HepG2 (cell line): ENCODE results near the gene SF1. TPM values are rescaled to one million over a fixed set of nuclear protein-coding genes. Genes with fewer than 3 reads are reported as not detected.

Experiments
- CTCF ChIP-seq: sonication (generic); formaldehyde crosslinking; IDR thresholded peaks from 2 replicates; pipeline ENCODE4 v1.5.0; 2020; ENCODE audit warnings: mild to moderate bottlenecking, missing genetic modification reagents, moderate library complexity
- GABPA ChIP-seq, 2 experiments: IDR thresholded peaks; 2 replicates each; pipeline ENCODE4 v1.6.1; 2011 to 2016; ENCODE audit warnings: low read depth in 2 of 2, low read length in 1 of 2, missing biosample characterization in 1 of 2, missing genetic modification characterization in 1 of 2
- HINFP ChIP-seq: sonication (generic); formaldehyde crosslinking; IDR thresholded peaks from 2 replicates; pipeline ENCODE4 v1.4.0; 2020; ENCODE audit warnings: low read depth, mild to moderate bottlenecking, missing genetic modification reagents
- HNRNPLL ChIP-seq: fragments of 200-400 bp; formaldehyde crosslinking; IDR thresholded peaks from 2 replicates; pipeline ENCODE4 v1.6.1; 2017; ENCODE audit warnings: mild to moderate bottlenecking, low read depth, low read length; ENCODE audit not compliant: poor library complexity, severe bottlenecking
- MED8 ChIP-seq: sonication (generic); formaldehyde crosslinking; IDR thresholded peaks from 2 replicates; pipeline ENCODE4 v1.8.1; 2023; ENCODE audit warnings: mild to moderate bottlenecking, missing genetic modification reagents; ENCODE audit not compliant: insufficient replicate concordance
- NAIF1 ChIP-seq: sonication (generic); formaldehyde crosslinking; IDR thresholded peaks from 2 replicates; pipeline ENCODE4 v1.5.0; 2020; ENCODE audit warnings: mild to moderate bottlenecking, missing genetic modification reagents, borderline replicate concordance
- NKX3-1 ChIP-seq: sonication (generic); formaldehyde crosslinking; IDR thresholded peaks from 2 replicates; pipeline ENCODE4 v1.5.0; 2020; ENCODE audit warnings: missing genetic modification reagents
- REL ChIP-seq: sonication (generic); formaldehyde crosslinking; conservative IDR thresholded peaks from 2 replicates; pipeline ENCODE4 v1.8.0; 2022; ENCODE audit warnings: mild to moderate bottlenecking, missing genetic modification reagents, moderate library complexity
- SETDB1 ChIP-seq: sonication (generic); formaldehyde crosslinking; IDR thresholded peaks from 2 replicates; pipeline ENCODE4 v1.5.1; 2020; ENCODE audit warnings: missing genetic modification reagents, mild to moderate bottlenecking, borderline replicate concordance
- ZBTB7A ChIP-seq: sonication (generic); formaldehyde crosslinking; IDR thresholded peaks from 2 replicates; pipeline ENCODE4 v1.8.0; 2022; ENCODE audit warnings: mild to moderate bottlenecking, missing genetic modification reagents
- ZBTB8A ChIP-seq: sonication (generic); formaldehyde crosslinking; IDR thresholded peaks from 2 replicates; pipeline ENCODE4 v1.4.0; 2020; ENCODE audit warnings: mild to moderate bottlenecking, low read depth, missing genetic modification reagents, borderline replicate concordance
- ZKSCAN5 ChIP-seq: sonication (generic); formaldehyde crosslinking; IDR thresholded peaks from 2 replicates; pipeline ENCODE4 v1.5.1; 2020; ENCODE audit warnings: mild to moderate bottlenecking, missing genetic modification reagents
- ZNF20 ChIP-seq: sonication (generic); formaldehyde crosslinking; IDR thresholded peaks from 2 replicates; pipeline ENCODE4 v1.4.0; 2020; ENCODE audit warnings: mild to moderate bottlenecking, moderate library complexity, missing genetic modification reagents
- ZNF205 ChIP-seq: IDR thresholded peaks from 2 replicates; pipeline ENCODE4 v1.6.1; 2018; ENCODE audit warnings: missing biosample characterization, missing genetic modification reagents
- ZNF430 ChIP-seq: sonication (generic); formaldehyde crosslinking; IDR thresholded peaks from 2 replicates; pipeline ENCODE4 v1.9.0; 2021; ENCODE audit warnings: mild to moderate bottlenecking, missing genetic modification reagents
- ZNF570 ChIP-seq: sonication (generic); formaldehyde crosslinking; IDR thresholded peaks from 2 replicates; pipeline ENCODE4 v1.4.0; 2020; ENCODE audit warnings: mild to moderate bottlenecking, missing genetic modification reagents, borderline replicate concordance
- ZNF574 ChIP-seq: sonication (generic); formaldehyde crosslinking; IDR thresholded peaks from 2 replicates; pipeline ENCODE4 v1.4.0; 2020; ENCODE audit warnings: missing genetic modification reagents
- ZNF580 ChIP-seq: IDR thresholded peaks from 2 replicates; pipeline ENCODE4 v1.6.1; 2016; ENCODE audit warnings: low read depth, borderline replicate concordance
- ZNF674 ChIP-seq: sonication (generic); formaldehyde crosslinking; IDR thresholded peaks from 2 replicates; pipeline ENCODE4 v1.5.0; 2020; ENCODE audit warnings: low read depth, mild to moderate bottlenecking, missing genetic modification reagents
- ZNF704 ChIP-seq: sonication (generic); formaldehyde crosslinking; IDR thresholded peaks from 2 replicates; pipeline ENCODE4 v1.8.1; 2023; ENCODE audit warnings: mild to moderate bottlenecking, inconsistent platforms, moderate library complexity, missing genetic modification reagents, borderline replicate concordance
- polyA plus RNA-seq, 8 experiments: library from polyadenylated mRNA; depleted of rRNA in 3 of 8; stranded (reverse) in 7 of 8; unstranded in 1 of 8; fragments of >200 nt; fragmentation: Illumina TruSeq in 4 of 8; extraction: Trizol in 4 of 8; gene quantifications; 2 replicates each; pipeline versions ENCODE4 v1.2.1 to v1.2.3, GENCODE V29; 2011 to 2016; ENCODE audit warnings: low read depth in 4 of 8, missing spikeins in 1 of 8, mixed read lengths in 1 of 8; ENCODE audit not compliant: insufficient read depth in 1 of 8
- total RNA-seq, 5 experiments: library from RNA; depleted of rRNA; stranded (reverse); fragments of >200 nt; fragmentation: Illumina TruSeq; extraction: Trizol; gene quantifications; 2 replicates each; pipeline ENCODE4 v1.2.3, GENCODE V29; 2016; ENCODE audit warnings: low read depth in 1 of 5

The SF1 gene
- total and polyA plus RNA-seq, 2 of the 13 experiments (the other 11 are each of a cell fraction or from before 2014, with no cell fraction given), result 55.5 to 70.4 TPM

GRCh38 chr11:64778473-64779298 lies at the start of gene SF1 (continued):
- TF ChIP-seq CTCF (CRISPR knock-in tag), result peak; percentile 57
- TF ChIP-seq NAIF1 (CRISPR knock-in tag), result peak; percentile 46; the same call in 1 of the 2 replicates
- TF ChIP-seq ZBTB8A, result no peak
- peak; percentile 31; the same call in 1 of the 2 replicates for TF ChIP-seq GABPA (IDR thresholded peaks at IDR 0.05; ENCODE audit: low read depth, low read length)
- peak; percentile 84 for TF ChIP-seq GABPA (CRISPR knock-in tag; IDR thresholded peaks at IDR 0.05; ENCODE audit: low read depth)
- TF ChIP-seq ZNF205 (CRISPR knock-in tag), result no peak
- TF ChIP-seq HINFP (CRISPR knock-in tag), result no peak
- TF ChIP-seq SETDB1 (CRISPR knock-in tag), result no peak
- no peak for TF ChIP-seq NKX3-1
- TF ChIP-seq REL (CRISPR knock-in tag), result 0 out of 2 replicates have a peak, but pooled peaks have one; percentile 61
- TF ChIP-seq ZNF674 (CRISPR knock-in tag), result no peak; the same call in 1 of the 2 replicates
- TF ChIP-seq ZNF570 (CRISPR knock-in tag), result no peak
- peak; percentile 68; the same call in 1 of the 2 replicates for TF ChIP-seq ZNF574 (CRISPR knock-in tag)
- peak; percentile 44; the same call in 1 of the 2 replicates for TF ChIP-seq ZNF430 (CRISPR knock-in tag)
- TF ChIP-seq HNRNPLL, result peak; percentile 88
- TF ChIP-seq ZNF20 (CRISPR knock-in tag), result no peak
- TF ChIP-seq ZNF704 (CRISPR knock-in tag), result no peak
- peak; percentile 71; the same call in 1 of the 2 replicates for TF ChIP-seq ZNF580 (CRISPR knock-in tag)
- TF ChIP-seq ZBTB7A (CRISPR knock-in tag), result no peak
- TF ChIP-seq ZKSCAN5 (CRISPR knock-in tag), result no peak
- peak; percentile 46 for TF ChIP-seq MED8 (CRISPR knock-in tag)
